GM12872 (cell line): ENCODE data around the gene MIOS.

Experiments used
- TF ChIP-seq, protein P1 (sequence below): IDR thresholded peaks from 3 replicates; pipeline ENCODE4 v1.5.1; 2011; ENCODE audit warnings: low read depth, mild to moderate bottlenecking, low read length, moderate library complexity; ENCODE audit not compliant: insufficient read depth

The MIOS gene

DNA sequence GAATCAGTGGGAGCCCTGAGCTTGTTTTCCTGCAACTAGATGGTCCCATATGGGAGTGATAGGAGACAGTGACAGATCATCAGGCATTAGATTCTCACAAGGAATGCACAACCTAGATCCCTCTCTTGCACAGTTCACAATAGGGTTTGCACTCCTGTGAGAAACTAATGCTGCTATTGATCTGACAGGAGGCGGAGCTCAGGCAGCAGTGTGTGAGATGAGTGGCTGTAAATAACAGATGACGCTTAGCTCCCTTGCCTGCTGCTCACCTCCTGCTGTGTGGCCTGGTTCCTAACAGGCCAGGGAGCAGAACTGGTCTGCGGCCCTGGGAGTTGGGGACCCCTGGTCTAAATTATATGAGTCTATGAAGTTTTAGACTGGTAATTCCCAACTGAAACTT is 3.9 kb downstream of the MIOS start:
- TF ChIP-seq, protein P1, sequence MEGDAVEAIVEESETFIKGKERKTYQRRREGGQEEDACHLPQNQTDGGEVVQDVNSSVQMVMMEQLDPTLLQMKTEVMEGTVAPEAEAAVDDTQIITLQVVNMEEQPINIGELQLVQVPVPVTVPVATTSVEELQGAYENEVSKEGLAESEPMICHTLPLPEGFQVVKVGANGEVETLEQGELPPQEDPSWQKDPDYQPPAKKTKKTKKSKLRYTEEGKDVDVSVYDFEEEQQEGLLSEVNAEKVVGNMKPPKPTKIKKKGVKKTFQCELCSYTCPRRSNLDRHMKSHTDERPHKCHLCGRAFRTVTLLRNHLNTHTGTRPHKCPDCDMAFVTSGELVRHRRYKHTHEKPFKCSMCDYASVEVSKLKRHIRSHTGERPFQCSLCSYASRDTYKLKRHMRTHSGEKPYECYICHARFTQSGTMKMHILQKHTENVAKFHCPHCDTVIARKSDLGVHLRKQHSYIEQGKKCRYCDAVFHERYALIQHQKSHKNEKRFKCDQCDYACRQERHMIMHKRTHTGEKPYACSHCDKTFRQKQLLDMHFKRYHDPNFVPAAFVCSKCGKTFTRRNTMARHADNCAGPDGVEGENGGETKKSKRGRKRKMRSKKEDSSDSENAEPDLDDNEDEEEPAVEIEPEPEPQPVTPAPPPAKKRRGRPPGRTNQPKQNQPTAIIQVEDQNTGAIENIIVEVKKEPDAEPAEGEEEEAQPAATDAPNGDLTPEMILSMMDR, result no peak

DNA sequence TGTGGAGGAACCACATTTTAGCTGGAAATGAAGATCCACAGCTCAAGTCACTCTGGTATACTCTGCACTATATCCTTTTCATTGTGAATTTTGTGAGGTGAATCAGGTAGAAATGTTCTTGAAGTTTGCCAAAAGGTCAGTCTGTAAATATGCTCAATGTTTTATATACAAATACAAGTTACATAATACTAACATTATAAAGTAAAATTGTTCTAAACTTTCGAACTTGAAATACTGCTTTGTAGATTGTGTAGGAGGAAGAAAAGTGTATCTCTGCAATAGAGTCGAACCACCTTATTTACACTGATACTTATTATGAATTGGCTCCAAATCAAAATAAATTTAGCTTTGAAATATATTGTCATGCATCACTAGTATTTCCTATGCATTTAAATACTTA is 7.0 kb downstream of the MIOS start:
- TF ChIP-seq, protein P1, result no peak

DNA sequence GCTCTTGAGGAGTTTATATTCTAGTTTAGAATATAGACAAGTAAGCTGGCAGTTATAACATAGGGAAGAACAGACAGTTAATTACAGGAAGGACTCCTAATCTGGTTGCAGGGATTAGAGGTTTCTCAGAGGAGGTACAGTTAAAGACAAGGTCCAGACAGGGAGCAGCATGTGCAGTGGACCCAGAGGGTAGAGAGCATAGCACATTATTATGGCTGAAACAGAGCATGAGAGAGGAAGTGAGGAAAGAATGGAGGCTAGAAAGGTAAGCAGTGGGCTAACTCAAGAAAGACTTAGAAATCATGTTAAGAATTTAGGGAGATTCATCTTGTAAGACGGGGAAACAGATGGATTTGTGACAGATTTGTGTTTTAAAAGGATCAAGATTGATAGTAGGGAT is 9.7 kb downstream of the MIOS start:
- TF ChIP-seq, protein P1, result no peak

DNA sequence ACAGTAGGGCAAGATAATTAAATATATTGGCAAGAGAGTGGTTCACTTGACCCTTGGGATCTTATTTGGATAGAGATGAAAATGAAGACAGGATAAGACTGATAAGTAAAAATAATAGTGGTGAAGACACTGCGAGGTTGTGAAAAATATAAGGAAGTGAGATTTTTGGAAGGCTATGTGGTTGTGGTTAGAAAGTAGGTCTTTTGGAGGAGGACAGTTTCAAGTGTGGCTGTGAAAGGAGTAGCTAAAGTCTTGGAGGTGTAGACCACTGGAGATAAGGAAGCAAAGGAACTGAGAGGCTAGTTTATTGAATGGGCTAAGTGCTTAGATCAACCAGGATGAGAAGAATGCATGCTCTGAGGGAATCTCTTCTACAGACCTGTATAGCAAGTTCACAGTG is 11.2 kb downstream of the MIOS start:
- TF ChIP-seq, protein P1, result no peak

DNA sequence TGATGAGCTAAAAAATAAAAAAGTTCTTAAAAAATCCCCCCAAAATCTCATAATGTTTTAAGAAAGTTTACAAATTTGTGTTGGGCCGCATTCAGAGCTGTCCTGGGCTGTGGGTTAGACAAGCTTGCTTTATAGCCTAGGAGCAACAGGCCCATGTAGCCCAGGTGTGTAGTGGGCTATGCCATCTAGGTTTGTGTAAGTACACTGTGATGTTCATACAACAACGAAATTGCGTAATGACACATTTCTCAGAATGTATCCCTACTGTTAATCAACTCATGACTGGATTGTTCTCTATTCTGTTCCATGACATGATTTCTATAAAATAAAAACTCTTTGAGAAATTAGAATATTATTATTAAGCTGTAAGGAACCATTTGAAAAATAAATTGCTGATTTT is 13.0 kb downstream of the MIOS start:
- TF ChIP-seq, protein P1, result no peak

DNA sequence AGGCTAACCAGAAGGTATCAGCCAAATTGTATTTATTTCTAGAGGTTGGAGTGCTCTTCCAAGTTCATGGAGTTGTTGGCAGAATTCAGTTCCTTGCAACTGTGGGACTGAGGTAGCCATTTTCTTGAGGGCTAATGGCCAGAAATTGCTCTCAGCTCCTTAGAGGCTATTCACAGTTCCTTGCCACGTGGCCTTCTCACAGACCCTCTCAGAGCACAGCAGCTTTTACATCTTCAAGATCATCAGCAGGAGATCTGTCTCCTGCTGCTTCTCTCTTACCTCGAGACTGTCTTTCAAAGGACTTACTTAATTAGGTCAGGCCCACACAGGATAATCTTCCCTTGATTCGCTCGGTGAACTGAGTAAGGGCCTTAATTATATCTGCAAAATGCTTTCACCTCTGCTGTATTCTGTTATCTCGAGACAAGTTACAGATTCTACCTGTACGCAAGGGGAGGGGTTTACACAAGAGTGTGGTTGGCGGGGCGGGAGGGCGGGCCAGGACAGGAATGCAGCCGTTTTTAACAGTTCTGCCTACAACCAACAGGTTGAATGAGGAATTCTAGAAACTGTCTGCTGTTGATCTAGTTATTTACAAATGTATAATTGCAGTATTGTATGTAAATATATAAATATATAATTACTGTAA is 15.0 kb downstream of the MIOS start:
- TF ChIP-seq, protein P1, result no peak

DNA sequence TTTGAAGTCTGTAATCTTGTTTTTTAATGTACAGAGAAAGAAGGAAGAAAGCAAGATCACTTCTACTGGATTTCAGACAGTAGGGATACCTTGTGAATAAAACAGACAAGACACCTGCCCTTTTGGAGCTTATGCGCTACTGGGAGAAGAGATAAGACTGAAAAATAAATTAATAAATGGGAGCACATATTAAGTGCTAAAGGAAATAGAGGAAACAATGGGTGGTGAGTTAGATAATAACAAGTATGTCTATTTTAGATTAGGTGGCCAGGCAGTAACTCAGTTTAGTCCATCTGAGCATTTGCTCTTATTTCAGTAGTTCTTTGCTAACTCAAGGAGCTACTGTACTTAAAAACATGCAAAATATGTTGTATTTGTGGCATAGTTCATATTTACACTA is 15.9 kb downstream of the MIOS start:
- TF ChIP-seq, protein P1, result no peak
